GM23338 (cell line): Measurements from ENCODE around the gene DNAJC1. TPM values are rescaled to one million over a fixed set of nuclear protein-coding genes. Genes with fewer than 3 reads are reported as not detected.

ENCODE experiments used
- ATAC-seq: fragments of 200-7000 bp; cut with Tn5 transposase; 3 replicates; pipeline ENCODE4 v1.9.1; 2020
- DNase-seq: peaks from one replicate; pipeline ENCODE4 v3.0.0-alpha.2; 2015; ENCODE audit warnings: low spot score
- H2AFZ ChIP-seq: fragments of 200-600 bp; sonication (generic); 2 replicates; pipeline ENCODE4 v1.8.0; 2016; ENCODE audit warnings: antibody characterized with exemption, mild to moderate bottlenecking, moderate library complexity
- H3F3A ChIP-seq: fragments of 200-600 bp; sonication (generic); replicated peaks from 2 replicates; pipeline ENCODE4 v1.8.0; 2017; ENCODE audit warnings: antibody characterized with exemption, mixed run types, low read depth
- H3K27ac ChIP-seq: fragments of 200-600 bp; sonication (generic); 2 replicates; pipeline ENCODE4 v1.6.1; 2016; ENCODE audit warnings: low read depth
- H3K27me3 ChIP-seq: fragments of 200-600 bp; sonication (generic); 2 replicates; pipeline ENCODE4 v1.8.0; 2016; ENCODE audit warnings: mild to moderate bottlenecking, mixed run types, moderate library complexity; ENCODE audit not compliant: insufficient read depth
- H3K36me3 ChIP-seq: fragments of 200-600 bp; sonication (generic); 2 replicates; pipeline ENCODE4 v1.8.0; 2016; ENCODE audit warnings: mild to moderate bottlenecking; ENCODE audit not compliant: insufficient read depth
- H3K4me1 ChIP-seq: fragments of 200-600 bp; sonication (generic); 2 replicates; pipeline ENCODE4 v1.8.0; 2016; ENCODE audit warnings: mild to moderate bottlenecking, moderate library complexity; ENCODE audit not compliant: insufficient read depth
- H3K4me2 ChIP-seq: fragments of 200-600 bp; sonication (generic); 2 replicates; pipeline ENCODE4 v1.7.1; 2017; ENCODE audit warnings: mixed run types
- H3K4me3 ChIP-seq: fragments of 200-600 bp; sonication (generic); 2 replicates; pipeline ENCODE4 v1.6.1; 2016; ENCODE audit warnings: mixed run types
- H3K79me2 ChIP-seq: fragments of 200-600 bp; sonication (generic); replicated peaks from 2 replicates; pipeline ENCODE4 v1.8.0; 2017; ENCODE audit warnings: mild to moderate bottlenecking; ENCODE audit not compliant: insufficient read depth
- H3K9me2 ChIP-seq: fragments of 200-600 bp; sonication (generic); 2 replicates; pipeline ENCODE4 v1.8.0; 2017; ENCODE audit not compliant: insufficient read depth
- H4K20me1 ChIP-seq: fragments of 200-600 bp; sonication (generic); replicated peaks from 2 replicates; pipeline ENCODE4 v1.8.0; 2017; ENCODE audit warnings: mild to moderate bottlenecking; ENCODE audit not compliant: insufficient read depth
- H3K27ac Mint-ChIP-seq: 2 replicates; pipeline ENCODE4 v1.8.0; 2020; ENCODE audit warnings: inconsistent platforms, mild to moderate bottlenecking, moderate library complexity, mixed read lengths
- H3K27me3 Mint-ChIP-seq: 3 replicates; pipeline ENCODE4 v1.8.0; 2022; ENCODE audit warnings: low read depth, mild to moderate bottlenecking, moderate library complexity, mixed read lengths, inconsistent platforms; ENCODE audit not compliant: insufficient read depth, poor library complexity
- H3K36me3 Mint-ChIP-seq: 3 replicates; pipeline ENCODE4 v1.8.0; 2021; ENCODE audit warnings: low read depth, mild to moderate bottlenecking, inconsistent platforms, moderate library complexity, mixed read lengths
- H3K4me1 Mint-ChIP-seq: 3 replicates; pipeline ENCODE4 v1.8.0; 2020; ENCODE audit warnings: mild to moderate bottlenecking, inconsistent platforms, mixed read lengths
- H3K4me3 Mint-ChIP-seq: 3 replicates; pipeline ENCODE4 v1.8.0; 2021; ENCODE audit warnings: moderate library complexity, mild to moderate bottlenecking, inconsistent platforms, mixed read lengths
- H3K9me3 Mint-ChIP-seq: 3 replicates; pipeline ENCODE4 v1.8.0; 2020; ENCODE audit warnings: moderate library complexity, mild to moderate bottlenecking, inconsistent platforms, mixed read lengths
- CREB1 ChIP-seq: fragments of 250-450 bp; sonication (Bioruptor Pico); IDR thresholded peaks from 2 replicates; pipeline ENCODE4 v1.5.0; 2020; ENCODE audit warnings: low read depth, mild to moderate bottlenecking, moderate library complexity
- EZH2 ChIP-seq: fragments of 200-600 bp; sonication (generic); IDR thresholded peaks from one replicate; pipeline ENCODE4 v1.8.0; 2017; ENCODE audit warnings: antibody characterized with exemption, mild to moderate bottlenecking, low read depth; ENCODE audit not compliant: unreplicated experiment
- EZH2phosphoT487 ChIP-seq: fragments of 200-600 bp; sonication (generic); IDR thresholded peaks from one replicate; pipeline ENCODE4 v1.8.1; 2018; ENCODE audit warnings: antibody characterized with exemption; ENCODE audit not compliant: unreplicated experiment
- JUNB ChIP-seq: IDR thresholded peaks from one replicate; pipeline ENCODE4 v1.6.1; 2016; ENCODE audit warnings: antibody characterized with exemption; ENCODE audit not compliant: unreplicated experiment
- NANOG ChIP-seq: IDR thresholded peaks from 2 replicates; pipeline ENCODE4 v1.6.1; 2016; ENCODE audit warnings: antibody characterized with exemption, borderline replicate concordance
- POLR2AphosphoS5 ChIP-seq: IDR thresholded peaks from 2 replicates; pipeline ENCODE4 v1.6.1; 2016; ENCODE audit warnings: antibody characterized with exemption, low read depth
- STAT1 ChIP-seq: IDR thresholded peaks from one replicate; pipeline ENCODE4 v1.6.1; 2016; ENCODE audit warnings: antibody characterized with exemption; ENCODE audit not compliant: unreplicated experiment
- ZNF114 ChIP-seq: fragments of 250-450 bp; sonication (Bioruptor Pico); IDR thresholded peaks from 2 replicates; pipeline ENCODE4 v1.5.0; 2020; ENCODE audit warnings: mild to moderate bottlenecking, moderate library complexity
- ZNF331 ChIP-seq: fragments of 250-450 bp; sonication (Bioruptor Pico); IDR thresholded peaks from 2 replicates; pipeline ENCODE4 v1.5.0; 2020; ENCODE audit warnings: low read depth, mild to moderate bottlenecking, moderate library complexity
- polyA plus RNA-seq: library from polyadenylated mRNA; unstranded; fragments of >200 nt; fragmentation: Nextera tagmentation; extraction: Ambion mirVana; gene quantifications from 2 replicates; pipeline ENCODE4 v1.2.1, GENCODE V29; 2016
- total RNA-seq: library from RNA; depleted of rRNA; stranded (reverse); fragments of >200 nt; shearing (Covaris generic); gene quantifications from 2 replicates; pipeline ENCODE4 v1.2.3, GENCODE V29; 2014
- TF ChIP-seq, protein P1 (sequence below): fragments of 250-450 bp; sonication (Bioruptor Pico); IDR thresholded peaks from 2 replicates; pipeline ENCODE4 v1.5.0; 2020; ENCODE audit warnings: mild to moderate bottlenecking, moderate library complexity
- TF ChIP-seq, protein P2 (sequence below), 2 experiments: fragments of 200-600 bp in 1 of 2; sonication (generic) in 1 of 2; conservative IDR thresholded peaks; 2 replicates each; pipeline versions ENCODE4 v1.5.1 to v1.6.1; 2016 to 2017; ENCODE audit warnings: antibody characterized with exemption in 2 of 2, low read depth in 2 of 2, mild to moderate bottlenecking in 2 of 2, moderate library complexity in 1 of 2
- TF ChIP-seq, protein P3 (sequence below): IDR thresholded peaks from 2 replicates; pipeline ENCODE4 v1.6.1; 2016; ENCODE audit warnings: antibody characterized with exemption
- TF ChIP-seq, protein P4 (sequence below): IDR thresholded peaks from one replicate; pipeline ENCODE4 v1.6.1; 2018; ENCODE audit warnings: antibody characterized with exemption; ENCODE audit not compliant: unreplicated experiment

The DNAJC1 gene
- total and polyA plus RNA-seq, 2 experiments from 2014 or later, result 38.6 to 45.3 TPM

DNA sequence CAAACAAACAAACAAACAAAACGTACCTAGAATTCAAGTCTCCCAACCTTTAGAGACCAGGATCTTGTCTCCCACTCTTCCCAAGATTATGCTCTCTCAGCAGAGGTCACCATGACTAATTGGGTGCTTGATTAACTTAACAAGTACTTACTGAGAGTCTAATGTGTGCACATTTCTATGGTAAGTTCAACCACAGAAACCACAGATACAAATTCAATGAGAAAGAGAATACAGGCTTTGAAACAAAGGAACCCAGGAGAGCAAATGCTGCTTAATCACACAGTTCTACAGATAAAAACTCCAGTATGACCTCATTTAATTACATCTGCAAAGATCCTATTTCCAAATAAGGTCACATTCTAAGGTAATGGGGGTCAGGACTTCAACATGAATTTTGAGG lies 142.8 kb downstream of the DNAJC1 start:
- DNase-seq (no peak), ATAC-seq (no peak)
- no peaks in the 10 kb centered on the region for H3K36me3 ChIP-seq
- H3K9me2 ChIP-seq, result no peaks in the 10 kb centered on the region
- no peak overlapping the region for H2AFZ ChIP-seq
- no peaks in the 10 kb centered on the region for H3K27me3 ChIP-seq
- H3K27ac ChIP-seq, result 0 out of 2 replicates have a peak overlapping the region, but pooled peaks have one; percentile 12
- H3K4me3 ChIP-seq, result no peak overlapping the region
- no peaks in the 10 kb centered on the region for H3K27me3 Mint-ChIP-seq
- H3K36me3 Mint-ChIP-seq, result no peaks in the 10 kb centered on the region; the same call in 2 of the 3 replicates
- no peaks in the 10 kb centered on the region for H3K4me1 Mint-ChIP-seq
- no peak overlapping the region for H3K4me2 ChIP-seq
- no peak overlapping the region for H3K4me3 Mint-ChIP-seq
- H3F3A ChIP-seq, result no peaks in the 10 kb centered on the region
- no peaks in the 10 kb centered on the region for H3K9me3 Mint-ChIP-seq
- H3K27ac Mint-ChIP-seq, result 0 out of 2 replicates have a peak overlapping the region, but pooled peaks have one; percentile 34
- H3K79me2 ChIP-seq, result no peaks in the 10 kb centered on the region
- no peaks in the 10 kb centered on the region for H4K20me1 ChIP-seq
- TF ChIP-seq ZNF331 (CRISPR knock-in tag) (no peak), EZH2 (no peak), NANOG (no peak), EZH2phosphoT487 (no peak), CREB1 (CRISPR knock-in tag) (no peak), ZNF114 (CRISPR knock-in tag) (no peak), STAT1 (no peak), JUNB (no peak), POLR2AphosphoS5 (no peak)
- TF ChIP-seq, protein P1, sequence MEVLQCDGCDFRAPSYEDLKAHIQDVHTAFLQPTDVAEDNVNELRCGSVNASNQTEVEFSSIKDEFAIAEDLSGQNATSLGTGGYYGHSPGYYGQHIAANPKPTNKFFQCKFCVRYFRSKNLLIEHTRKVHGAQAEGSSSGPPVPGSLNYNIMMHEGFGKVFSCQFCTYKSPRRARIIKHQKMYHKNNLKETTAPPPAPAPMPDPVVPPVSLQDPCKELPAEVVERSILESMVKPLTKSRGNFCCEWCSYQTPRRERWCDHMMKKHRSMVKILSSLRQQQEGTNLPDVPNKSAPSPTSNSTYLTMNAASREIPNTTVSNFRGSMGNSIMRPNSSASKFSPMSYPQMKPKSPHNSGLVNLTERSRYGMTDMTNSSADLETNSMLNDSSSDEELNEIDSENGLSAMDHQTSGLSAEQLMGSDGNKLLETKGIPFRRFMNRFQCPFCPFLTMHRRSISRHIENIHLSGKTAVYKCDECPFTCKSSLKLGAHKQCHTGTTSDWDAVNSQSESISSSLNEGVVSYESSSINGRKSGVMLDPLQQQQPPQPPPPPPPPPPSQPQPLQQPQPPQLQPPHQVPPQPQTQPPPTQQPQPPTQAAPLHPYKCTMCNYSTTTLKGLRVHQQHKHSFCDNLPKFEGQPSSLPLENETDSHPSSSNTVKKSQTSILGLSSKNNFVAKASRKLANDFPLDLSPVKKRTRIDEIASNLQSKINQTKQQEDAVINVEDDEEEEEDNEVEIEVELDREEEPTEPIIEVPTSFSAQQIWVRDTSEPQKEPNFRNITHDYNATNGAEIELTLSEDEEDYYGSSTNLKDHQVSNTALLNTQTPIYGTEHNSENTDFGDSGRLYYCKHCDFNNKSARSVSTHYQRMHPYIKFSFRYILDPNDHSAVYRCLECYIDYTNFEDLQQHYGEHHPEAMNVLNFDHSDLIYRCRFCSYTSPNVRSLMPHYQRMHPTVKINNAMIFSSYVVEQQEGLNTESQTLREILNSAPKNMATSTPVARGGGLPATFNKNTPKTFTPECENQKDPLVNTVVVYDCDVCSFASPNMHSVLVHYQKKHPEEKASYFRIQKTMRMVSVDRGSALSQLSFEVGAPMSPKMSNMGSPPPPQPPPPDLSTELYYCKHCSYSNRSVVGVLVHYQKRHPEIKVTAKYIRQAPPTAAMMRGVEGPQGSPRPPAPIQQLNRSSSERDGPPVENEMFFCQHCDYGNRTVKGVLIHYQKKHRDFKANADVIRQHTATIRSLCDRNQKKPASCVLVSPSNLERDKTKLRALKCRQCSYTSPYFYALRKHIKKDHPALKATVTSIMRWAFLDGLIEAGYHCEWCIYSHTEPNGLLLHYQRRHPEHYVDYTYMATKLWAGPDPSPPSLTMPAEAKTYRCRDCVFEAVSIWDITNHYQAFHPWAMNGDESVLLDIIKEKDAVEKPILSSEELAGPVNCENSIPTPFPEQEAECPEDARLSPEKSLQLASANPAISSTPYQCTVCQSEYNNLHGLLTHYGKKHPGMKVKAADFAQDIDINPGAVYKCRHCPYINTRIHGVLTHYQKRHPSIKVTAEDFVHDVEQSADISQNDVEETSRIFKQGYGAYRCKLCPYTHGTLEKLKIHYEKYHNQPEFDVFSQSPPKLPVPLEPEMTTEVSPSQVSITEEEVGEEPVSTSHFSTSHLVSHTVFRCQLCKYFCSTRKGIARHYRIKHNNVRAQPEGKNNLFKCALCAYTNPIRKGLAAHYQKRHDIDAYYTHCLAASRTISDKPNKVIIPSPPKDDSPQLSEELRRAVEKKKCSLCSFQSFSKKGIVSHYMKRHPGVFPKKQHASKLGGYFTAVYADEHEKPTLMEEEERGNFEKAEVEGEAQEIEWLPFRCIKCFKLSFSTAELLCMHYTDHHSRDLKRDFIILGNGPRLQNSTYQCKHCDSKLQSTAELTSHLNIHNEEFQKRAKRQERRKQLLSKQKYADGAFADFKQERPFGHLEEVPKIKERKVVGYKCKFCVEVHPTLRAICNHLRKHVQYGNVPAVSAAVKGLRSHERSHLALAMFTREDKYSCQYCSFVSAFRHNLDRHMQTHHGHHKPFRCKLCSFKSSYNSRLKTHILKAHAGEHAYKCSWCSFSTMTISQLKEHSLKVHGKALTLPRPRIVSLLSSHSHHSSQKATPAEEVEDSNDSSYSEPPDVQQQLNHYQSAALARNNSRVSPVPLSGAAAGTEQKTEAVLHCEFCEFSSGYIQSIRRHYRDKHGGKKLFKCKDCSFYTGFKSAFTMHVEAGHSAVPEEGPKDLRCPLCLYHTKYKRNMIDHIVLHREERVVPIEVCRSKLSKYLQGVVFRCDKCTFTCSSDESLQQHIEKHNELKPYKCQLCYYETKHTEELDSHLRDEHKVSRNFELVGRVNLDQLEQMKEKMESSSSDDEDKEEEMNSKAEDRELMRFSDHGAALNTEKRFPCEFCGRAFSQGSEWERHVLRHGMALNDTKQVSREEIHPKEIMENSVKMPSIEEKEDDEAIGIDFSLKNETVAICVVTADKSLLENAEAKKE (CRISPR knock-in tag), result no peak
- TF ChIP-seq, protein P2, sequence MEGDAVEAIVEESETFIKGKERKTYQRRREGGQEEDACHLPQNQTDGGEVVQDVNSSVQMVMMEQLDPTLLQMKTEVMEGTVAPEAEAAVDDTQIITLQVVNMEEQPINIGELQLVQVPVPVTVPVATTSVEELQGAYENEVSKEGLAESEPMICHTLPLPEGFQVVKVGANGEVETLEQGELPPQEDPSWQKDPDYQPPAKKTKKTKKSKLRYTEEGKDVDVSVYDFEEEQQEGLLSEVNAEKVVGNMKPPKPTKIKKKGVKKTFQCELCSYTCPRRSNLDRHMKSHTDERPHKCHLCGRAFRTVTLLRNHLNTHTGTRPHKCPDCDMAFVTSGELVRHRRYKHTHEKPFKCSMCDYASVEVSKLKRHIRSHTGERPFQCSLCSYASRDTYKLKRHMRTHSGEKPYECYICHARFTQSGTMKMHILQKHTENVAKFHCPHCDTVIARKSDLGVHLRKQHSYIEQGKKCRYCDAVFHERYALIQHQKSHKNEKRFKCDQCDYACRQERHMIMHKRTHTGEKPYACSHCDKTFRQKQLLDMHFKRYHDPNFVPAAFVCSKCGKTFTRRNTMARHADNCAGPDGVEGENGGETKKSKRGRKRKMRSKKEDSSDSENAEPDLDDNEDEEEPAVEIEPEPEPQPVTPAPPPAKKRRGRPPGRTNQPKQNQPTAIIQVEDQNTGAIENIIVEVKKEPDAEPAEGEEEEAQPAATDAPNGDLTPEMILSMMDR (conservative IDR thresholded peaks at IDR 0.05; ENCODE audit: low read depth in 2 of 2), result no peak
- TF ChIP-seq, protein P3, sequence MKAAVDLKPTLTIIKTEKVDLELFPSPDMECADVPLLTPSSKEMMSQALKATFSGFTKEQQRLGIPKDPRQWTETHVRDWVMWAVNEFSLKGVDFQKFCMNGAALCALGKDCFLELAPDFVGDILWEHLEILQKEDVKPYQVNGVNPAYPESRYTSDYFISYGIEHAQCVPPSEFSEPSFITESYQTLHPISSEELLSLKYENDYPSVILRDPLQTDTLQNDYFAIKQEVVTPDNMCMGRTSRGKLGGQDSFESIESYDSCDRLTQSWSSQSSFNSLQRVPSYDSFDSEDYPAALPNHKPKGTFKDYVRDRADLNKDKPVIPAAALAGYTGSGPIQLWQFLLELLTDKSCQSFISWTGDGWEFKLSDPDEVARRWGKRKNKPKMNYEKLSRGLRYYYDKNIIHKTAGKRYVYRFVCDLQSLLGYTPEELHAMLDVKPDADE, result no peak
- TF ChIP-seq, protein P4, sequence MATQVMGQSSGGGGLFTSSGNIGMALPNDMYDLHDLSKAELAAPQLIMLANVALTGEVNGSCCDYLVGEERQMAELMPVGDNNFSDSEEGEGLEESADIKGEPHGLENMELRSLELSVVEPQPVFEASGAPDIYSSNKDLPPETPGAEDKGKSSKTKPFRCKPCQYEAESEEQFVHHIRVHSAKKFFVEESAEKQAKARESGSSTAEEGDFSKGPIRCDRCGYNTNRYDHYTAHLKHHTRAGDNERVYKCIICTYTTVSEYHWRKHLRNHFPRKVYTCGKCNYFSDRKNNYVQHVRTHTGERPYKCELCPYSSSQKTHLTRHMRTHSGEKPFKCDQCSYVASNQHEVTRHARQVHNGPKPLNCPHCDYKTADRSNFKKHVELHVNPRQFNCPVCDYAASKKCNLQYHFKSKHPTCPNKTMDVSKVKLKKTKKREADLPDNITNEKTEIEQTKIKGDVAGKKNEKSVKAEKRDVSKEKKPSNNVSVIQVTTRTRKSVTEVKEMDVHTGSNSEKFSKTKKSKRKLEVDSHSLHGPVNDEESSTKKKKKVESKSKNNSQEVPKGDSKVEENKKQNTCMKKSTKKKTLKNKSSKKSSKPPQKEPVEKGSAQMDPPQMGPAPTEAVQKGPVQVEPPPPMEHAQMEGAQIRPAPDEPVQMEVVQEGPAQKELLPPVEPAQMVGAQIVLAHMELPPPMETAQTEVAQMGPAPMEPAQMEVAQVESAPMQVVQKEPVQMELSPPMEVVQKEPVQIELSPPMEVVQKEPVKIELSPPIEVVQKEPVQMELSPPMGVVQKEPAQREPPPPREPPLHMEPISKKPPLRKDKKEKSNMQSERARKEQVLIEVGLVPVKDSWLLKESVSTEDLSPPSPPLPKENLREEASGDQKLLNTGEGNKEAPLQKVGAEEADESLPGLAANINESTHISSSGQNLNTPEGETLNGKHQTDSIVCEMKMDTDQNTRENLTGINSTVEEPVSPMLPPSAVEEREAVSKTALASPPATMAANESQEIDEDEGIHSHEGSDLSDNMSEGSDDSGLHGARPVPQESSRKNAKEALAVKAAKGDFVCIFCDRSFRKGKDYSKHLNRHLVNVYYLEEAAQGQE, result no peak
- 0 out of 2 replicates have a peak, but pooled peaks cover 3% of the 10 kb centered on the region for H3K4me1 ChIP-seq
